Smooth muscle cell of bladder (primary cell): ENCODE data around the gene TMEM200A. TPM values are rescaled to one million over a fixed set of nuclear protein-coding genes. Genes with fewer than 3 reads are reported as not detected.

Experiments used
- total RNA-seq: library from RNA; depleted of rRNA; stranded (reverse); fragments of >200 nt; gene quantifications from 2 replicates; pipeline ENCODE4 v1.2.3, GENCODE V29; 2014

TMEM200A gene
- 35.3 and 86.4 TPM in 2 replicates for total RNA-seq

GRCh38 chr6:130365166-130366106, at the start of gene TMEM200A:
TMEM200A (plus strand) TSS chr6:130366017; CDS start chr6:130440423, 74,406 bp downstream.

Other genes starting within 250 kb of the TMEM200A start
- 4.1 and 11.8 TPM in 2 replicates for gene SAMD3, start 143.1 kb upstream of the TMEM200A start, total RNA-seq